ENCODE measurements around the gene DBT. TPM values are rescaled to one million over a fixed set of nuclear protein-coding genes. Genes with fewer than 3 reads are reported as not detected.
"Not testable (repeated sequence)": the region's sequence is repeated elsewhere in the genome, so short reads cannot be mapped to it uniquely, and the experiment has no call there.

Gene DBT
- total RNA-seq, 2 donors from 2014 or later = 15.5 to 20.3 TPM

DNA sequence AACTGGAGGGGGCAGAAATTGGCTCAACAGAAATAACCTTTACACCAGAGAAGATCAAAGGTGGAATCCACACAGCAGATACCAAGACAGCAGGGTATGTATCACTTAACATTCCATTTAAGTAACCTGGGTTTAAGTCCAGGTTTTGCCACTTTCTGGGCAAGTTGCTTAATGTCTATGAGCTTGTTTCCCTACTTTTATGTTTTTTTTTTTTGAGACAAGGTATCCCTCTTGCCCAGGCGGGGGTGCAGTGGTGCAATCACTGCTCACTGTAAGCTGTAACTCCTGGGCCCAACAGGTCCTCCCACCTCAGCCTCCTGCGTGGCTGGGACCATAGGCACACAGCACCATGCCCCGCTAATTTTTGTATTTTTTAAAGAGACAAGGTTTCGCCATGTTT is 18.6 kb upstream of the DBT start:
- Histone ChIP-seq H3K9me3 (no peaks in the 10 kb centered on the region), H3K36me3 (no peaks in the 10 kb centered on the region), H3K27ac (no peak overlapping the region), H3K4me3 (no peak overlapping the region), H3K27me3 (no peaks in the 10 kb centered on the region), H3K4me1 (peaks cover 10% of the 10 kb centered on the region), H3K9ac (ENCODE audit: low read depth in 2 of 2, low read length in 2 of 2) (no peak overlapping the region)
- TF ChIP-seq, protein P1, sequence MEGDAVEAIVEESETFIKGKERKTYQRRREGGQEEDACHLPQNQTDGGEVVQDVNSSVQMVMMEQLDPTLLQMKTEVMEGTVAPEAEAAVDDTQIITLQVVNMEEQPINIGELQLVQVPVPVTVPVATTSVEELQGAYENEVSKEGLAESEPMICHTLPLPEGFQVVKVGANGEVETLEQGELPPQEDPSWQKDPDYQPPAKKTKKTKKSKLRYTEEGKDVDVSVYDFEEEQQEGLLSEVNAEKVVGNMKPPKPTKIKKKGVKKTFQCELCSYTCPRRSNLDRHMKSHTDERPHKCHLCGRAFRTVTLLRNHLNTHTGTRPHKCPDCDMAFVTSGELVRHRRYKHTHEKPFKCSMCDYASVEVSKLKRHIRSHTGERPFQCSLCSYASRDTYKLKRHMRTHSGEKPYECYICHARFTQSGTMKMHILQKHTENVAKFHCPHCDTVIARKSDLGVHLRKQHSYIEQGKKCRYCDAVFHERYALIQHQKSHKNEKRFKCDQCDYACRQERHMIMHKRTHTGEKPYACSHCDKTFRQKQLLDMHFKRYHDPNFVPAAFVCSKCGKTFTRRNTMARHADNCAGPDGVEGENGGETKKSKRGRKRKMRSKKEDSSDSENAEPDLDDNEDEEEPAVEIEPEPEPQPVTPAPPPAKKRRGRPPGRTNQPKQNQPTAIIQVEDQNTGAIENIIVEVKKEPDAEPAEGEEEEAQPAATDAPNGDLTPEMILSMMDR (IDR thresholded peaks at IDR 0.05) = no peak
- DNase-seq = no peak
- intact Hi-C loops (cut with DNase I) = loop anchor here (10.0 kb wide), 1 partner anchor 133 kb away; the partner anchor contains the start of genes SASS6 and TRMT13

DNA sequence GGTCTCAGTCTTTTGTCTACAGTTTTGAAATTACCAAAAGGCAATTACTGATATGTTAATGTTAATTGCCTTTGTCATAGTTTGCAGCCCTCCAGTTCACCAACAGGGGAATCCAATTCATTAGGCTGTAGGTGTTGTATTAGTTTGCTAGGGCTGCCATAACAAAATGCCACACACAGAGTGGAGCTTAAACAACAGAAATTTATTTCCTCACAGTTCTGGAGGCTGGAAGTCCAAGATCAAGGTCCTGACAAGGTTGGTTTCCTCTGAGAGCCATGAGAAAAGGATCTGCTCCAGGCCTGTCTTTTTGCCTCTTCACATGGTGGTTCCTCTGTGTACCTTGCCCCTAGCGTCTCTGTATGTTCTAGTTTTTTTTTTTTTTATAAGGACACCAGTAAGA is 17.6 kb upstream of the DBT start:
- Histone ChIP-seq H3K36me3 (no peaks in the 10 kb centered on the region), H3K27ac (no peak overlapping the region), H3K9me3 (no peaks in the 10 kb centered on the region), H3K9ac (ENCODE audit: low read depth in 2 of 2, low read length in 2 of 2) (no peak overlapping the region), H3K4me1 (peaks cover 10% of the 10 kb centered on the region), H3K4me3 (peak overlapping the region; percentile 91), H3K27me3 (no peaks in the 10 kb centered on the region)
- no peak for DNase-seq
- intact Hi-C loops (cut with DNase I) = loop anchor here (10.0 kb wide), 1 partner anchor 132 kb away; the partner anchor contains the start of genes SASS6 and TRMT13
- TF ChIP-seq, protein P1 (IDR thresholded peaks at IDR 0.05) = no peak

DNA sequence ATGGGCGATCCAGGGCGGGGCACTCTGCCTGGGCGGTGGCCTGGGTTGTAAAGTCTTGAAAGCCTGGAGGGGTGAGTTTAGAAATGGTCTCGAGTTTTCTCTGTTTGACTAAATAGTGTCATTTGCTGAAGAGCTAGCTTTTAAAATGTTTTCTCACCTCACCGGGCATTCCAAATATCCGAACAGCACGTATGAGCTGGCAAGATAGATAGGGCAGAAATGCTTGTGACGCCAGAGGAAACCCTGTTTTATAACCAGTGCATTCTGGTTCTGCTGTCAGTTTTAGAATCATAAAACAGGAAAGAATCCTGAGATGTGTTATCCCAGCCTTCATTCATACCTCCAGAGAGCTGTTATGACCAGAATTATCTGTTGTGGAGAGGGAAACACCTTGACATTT is 17.1 kb upstream of the DBT start:
- Histone ChIP-seq H3K4me3 (peak overlapping the region; percentile 91), H3K9me3 (no peaks in the 10 kb centered on the region), H3K36me3 (no peaks in the 10 kb centered on the region), H3K27me3 (no peaks in the 10 kb centered on the region), H3K9ac (ENCODE audit: low read depth in 2 of 2, low read length in 2 of 2) (peak overlapping the region; percentile 83 to 98), H3K4me1 (peaks cover 10% of the 10 kb centered on the region), H3K27ac (peak overlapping the region; percentile 89)
- peak; percentile 80 for DNase-seq
- intact Hi-C loops (cut with DNase I) = loop anchor here (10.0 kb wide), 1 partner anchor 132 kb away; the partner anchor contains the start of genes SASS6 and TRMT13
- TF ChIP-seq, protein P1 (IDR thresholded peaks at IDR 0.05) = no peak

DNA sequence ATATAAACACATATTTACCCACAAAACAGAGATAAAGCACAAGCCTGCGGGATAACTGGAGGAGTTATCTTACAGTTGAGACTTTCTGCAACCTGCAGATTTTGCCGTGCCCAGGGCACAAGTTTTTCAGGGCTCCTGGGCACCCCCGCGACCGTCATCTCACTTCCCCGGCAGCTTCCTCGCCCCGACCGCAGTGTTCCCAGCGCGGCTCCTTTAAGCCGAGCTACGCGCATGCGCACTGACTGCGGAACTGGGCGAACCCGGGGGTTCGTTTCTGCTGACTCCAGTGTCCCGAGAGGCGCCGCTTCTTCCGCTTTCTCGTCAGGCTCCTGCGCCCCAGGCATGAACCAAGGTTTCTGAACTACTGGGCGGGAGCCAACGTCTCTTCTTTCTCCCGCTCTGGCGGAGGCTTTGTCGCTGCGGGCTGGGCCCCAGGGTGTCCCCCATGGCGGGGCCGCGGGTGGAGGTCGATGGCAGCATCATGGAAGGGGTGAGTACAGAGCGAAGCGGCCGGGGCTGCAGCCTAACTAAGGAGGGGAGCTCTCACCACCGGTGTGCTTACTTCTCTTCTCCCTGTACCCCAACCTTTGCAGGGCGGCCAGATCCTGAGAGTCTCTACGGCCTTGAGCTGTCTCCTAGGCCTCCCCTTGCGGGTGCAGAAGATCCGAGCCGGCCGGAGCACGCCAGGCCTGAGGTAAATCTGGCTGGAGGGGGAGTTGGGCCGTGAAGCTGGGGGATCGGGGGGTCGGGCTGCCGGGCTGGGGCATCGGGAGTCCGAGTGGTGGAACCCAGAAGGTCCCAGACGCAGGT is 16.5 kb upstream of the DBT start, which contains the start of gene RTCA:
Gene RTCA (plus strand): TSS at position 286 of the 810 bp plus-strand sequence. CDS start 160 bp downstream, at position 446.
- intact Hi-C loops (cut with DNase I) = loop anchor here (10.0 kb wide), 1 partner anchor 131 kb away; the partner anchor contains the start of genes SASS6 and TRMT13
- Histone ChIP-seq H3K27ac (peak within 1 kb of the TSS; percentile 89), H3K4me3 (peak within 1 kb of the TSS; percentile 91), H3K36me3 (no peaks in the 10 kb centered on the region), H3K9ac (ENCODE audit: low read depth in 2 of 2, low read length in 2 of 2) (peak within 1 kb of the TSS; percentile 83 to 98), H3K4me1 (peaks cover 10% of the 10 kb centered on the region), H3K9me3 (no peaks in the 10 kb centered on the region), H3K27me3 (no peaks in the 10 kb centered on the region)
- TF ChIP-seq, protein P1 (IDR thresholded peaks at IDR 0.05) = no peak
- peak; percentile 98 for DNase-seq

DNA sequence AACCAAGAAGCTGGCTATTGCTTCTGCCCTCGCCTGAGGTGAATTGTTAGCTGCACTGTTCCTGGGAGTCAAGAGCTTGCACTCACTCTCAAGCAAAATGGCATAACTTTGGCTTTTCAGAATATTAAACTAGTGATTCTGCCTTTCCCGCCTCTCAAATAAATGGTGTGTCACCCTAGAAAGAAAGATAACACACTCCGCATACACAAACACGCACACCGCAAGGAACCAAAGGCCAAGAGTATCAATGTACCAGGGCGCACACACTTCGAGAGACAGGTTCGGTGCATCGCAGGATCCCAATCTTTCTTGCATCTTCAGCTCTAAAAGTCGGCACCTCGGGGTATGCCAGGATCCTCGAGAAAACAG is 15.9 kb upstream of the DBT start:
- H3K27ac ChIP-seq = peak overlapping the region; percentile 89
- DNase-seq = no peak
- H3K9ac ChIP-seq (ENCODE audit: low read depth in 2 of 2, low read length in 2 of 2) = peak overlapping the region; percentile 54 to 98
- no peaks in the 10 kb centered on the region for H3K36me3 ChIP-seq
- H3K4me1 ChIP-seq = peaks cover 10% of the 10 kb centered on the region
- no peaks in the 10 kb centered on the region for H3K27me3 ChIP-seq
- H3K9me3 ChIP-seq = no peaks in the 10 kb centered on the region
- intact Hi-C loops (cut with DNase I) = loop anchor here (10.0 kb wide), 1 partner anchor 131 kb away; the partner anchor contains the start of genes SASS6 and TRMT13
- H3K4me3 ChIP-seq = peak overlapping the region; percentile 91
- TF ChIP-seq, protein P1 (IDR thresholded peaks at IDR 0.05) = no peak

DNA sequence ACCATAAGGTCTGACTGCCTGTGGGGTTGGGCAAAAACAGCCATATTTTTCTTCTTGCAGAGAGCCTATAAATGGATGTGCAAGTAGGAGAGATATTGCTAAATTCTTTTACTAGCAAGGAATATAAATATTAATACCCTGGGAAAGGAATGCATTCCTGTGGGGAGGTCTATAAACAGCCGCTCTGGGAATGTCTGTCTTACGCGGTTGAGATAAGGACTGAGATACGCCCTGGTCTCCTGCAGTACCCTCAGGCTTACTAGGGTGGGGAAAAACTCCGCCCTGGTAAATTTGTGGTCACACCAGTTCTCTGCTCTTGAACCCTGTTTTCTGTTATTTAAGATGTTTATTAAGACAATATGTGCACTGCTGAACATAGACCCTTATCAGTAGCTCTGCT is 14.4 kb upstream of the DBT start:
- H3K4me1 ChIP-seq; H3K9me3 ChIP-seq; H3K36me3 ChIP-seq; DNase-seq; H3K27ac ChIP-seq; H3K9ac ChIP-seq (ENCODE audit: low read depth in 2 of 2, low read length in 2 of 2); H3K4me3 ChIP-seq; H3K27me3 ChIP-seq: not testable (repeated sequence)
- intact Hi-C loops (cut with DNase I) = loop anchor here (10.0 kb wide), 1 partner anchor 129 kb away; the partner anchor contains the start of genes SASS6 and TRMT13
